Activated T-helper 1 cell treated with anti-CD3 and anti-CD28 coated beads, Interleukin-12 subunit alpha, Interleukin-12 subunit beta, Interleukin-2, Interleukin-4 antibody, amounts not matched to agents 30 ng/mL and 10 ng/mL and 1 ng/mL, durations not matched to agents 14 hours and 24 hours and 36 hours (primary cell): ENCODE data around the gene SHBG. TPM values are rescaled to one million over a fixed set of nuclear protein-coding genes. Genes with fewer than 3 reads are reported as not detected.

Experiments
- DNase-seq: peaks from one replicate; pipeline ENCODE4 v3.0.0; 2021; ENCODE audit warnings: low spot score
- H3K27ac Mint-ChIP-seq: one replicate; pipeline ENCODE4 v1.8.0; 2021; ENCODE audit warnings: mild to moderate bottlenecking, mixed read lengths
- H3K27me3 Mint-ChIP-seq: one replicate; pipeline ENCODE4 v1.8.0; 2022; ENCODE audit warnings: mild to moderate bottlenecking, moderate library complexity, mixed read lengths; ENCODE audit not compliant: insufficient read depth
- H3K36me3 Mint-ChIP-seq: one replicate; pipeline ENCODE4 v1.8.0; 2021; ENCODE audit warnings: low read depth, mixed read lengths
- H3K4me1 Mint-ChIP-seq: one replicate; pipeline ENCODE4 v1.8.0; 2021; ENCODE audit warnings: low read depth, mixed read lengths
- H3K4me3 Mint-ChIP-seq: one replicate; pipeline ENCODE4 v1.8.0; 2021; ENCODE audit warnings: mild to moderate bottlenecking, moderate library complexity, mixed read lengths
- H3K9me3 Mint-ChIP-seq: one replicate; pipeline ENCODE4 v1.8.0; 2021; ENCODE audit warnings: mixed read lengths
- intact Hi-C: fragments of 100-400 bp; cut with micrococcal nuclease; formaldehyde crosslinking; loops from one replicate; pipeline ENCODE4 v1.15.1; 2024
- total RNA-seq: library from RNA; stranded (reverse); gene quantifications from 2 replicates; pipeline ENCODE4 v1.2.3, GENCODE V29; 2022

The SHBG gene
- total RNA-seq, 1 donor from 2014 or later = not detected

- intact Hi-C loops = no loop called here
- no peak overlapping the region for H3K4me3 Mint-ChIP-seq
- peaks cover 37% of the 10 kb centered on the region for H3K36me3 Mint-ChIP-seq
- no peaks in the 10 kb centered on the region for H3K27me3 Mint-ChIP-seq
- H3K4me1 Mint-ChIP-seq = no peaks in the 10 kb centered on the region
- no peak for DNase-seq
- H3K9me3 Mint-ChIP-seq = no peaks in the 10 kb centered on the region
- H3K27ac Mint-ChIP-seq = no peak overlapping the region
These were observed 37.9 kb downstream of the SHBG start for GRCh38 chr17:7667656-7668406.

- H3K36me3 Mint-ChIP-seq = peaks cover 43% of the 10 kb centered on the region
- H3K9me3 Mint-ChIP-seq = peaks cover 3% of the 10 kb centered on the region
- DNase-seq = no peak
- H3K4me1 Mint-ChIP-seq = no peaks in the 10 kb centered on the region
- H3K4me3 Mint-ChIP-seq = no peak overlapping the region
- H3K27me3 Mint-ChIP-seq = no peaks in the 10 kb centered on the region
- no peak overlapping the region for H3K27ac Mint-ChIP-seq
- intact Hi-C loops = no loop called here
These were observed 38.5 kb downstream of the SHBG start for GRCh38 chr17:7668482-7668881.

GRCh38 chr17:7673239-7673638, 43.3 kb downstream of the SHBG start:
- intact Hi-C loops = no loop called here
- Mint-ChIP-seq H3K4me3 (no peak overlapping the region), H3K9me3 (peaks cover 10% of the 10 kb centered on the region), H3K27me3 (no peaks in the 10 kb centered on the region), H3K4me1 (peaks cover 5% of the 10 kb centered on the region), H3K27ac (no peak overlapping the region), H3K36me3 (peaks cover 60% of the 10 kb centered on the region)
- no peak for DNase-seq

- peaks cover 49% of the 10 kb centered on the region for H3K36me3 Mint-ChIP-seq
- H3K27me3 Mint-ChIP-seq = no peaks in the 10 kb centered on the region
- H3K27ac Mint-ChIP-seq = peak overlapping the region; percentile 6
- DNase-seq = no peak
- H3K9me3 Mint-ChIP-seq = peaks cover 10% of the 10 kb centered on the region
- no peak overlapping the region for H3K4me3 Mint-ChIP-seq
- intact Hi-C loops = no loop called here
- H3K4me1 Mint-ChIP-seq = peaks cover 5% of the 10 kb centered on the region
These were observed 45.0 kb downstream of the SHBG start for GRCh38 chr17:7674934-7675333.

GRCh38 chr17:7676533-7676932, 46.6 kb downstream of the SHBG start:
- H3K36me3 Mint-ChIP-seq = peaks cover 41% of the 10 kb centered on the region

GRCh38 chr17:7677388-7678067, 47.6 kb downstream of the SHBG start:
- H3K4me3 Mint-ChIP-seq = no peak overlapping the region
- H3K36me3 Mint-ChIP-seq = peaks cover 36% of the 10 kb centered on the region
- intact Hi-C loops = no loop called here
- DNase-seq = no peak
- peaks cover 5% of the 10 kb centered on the region for H3K4me1 Mint-ChIP-seq
- H3K27me3 Mint-ChIP-seq = no peaks in the 10 kb centered on the region
- H3K9me3 Mint-ChIP-seq = peaks cover 10% of the 10 kb centered on the region
- no peak overlapping the region for H3K27ac Mint-ChIP-seq

More at GRCh38 chr17:7676533-7676932, 46.6 kb downstream of the SHBG start:
- intact Hi-C loops = no loop called here
- Mint-ChIP-seq H3K4me3 (no peak overlapping the region), H3K9me3 (peaks cover 10% of the 10 kb centered on the region), H3K27ac (no peak overlapping the region), H3K27me3 (no peaks in the 10 kb centered on the region), H3K4me1 (peaks cover 5% of the 10 kb centered on the region)
- no peak for DNase-seq

Other genes with a start within 250 kb of the SHBG start
- 3.8 and 4.9 TPM in 2 replicates for gene TNK1, start 249.0 kb upstream of the SHBG start, total RNA-seq
- gene PLSCR3, start 235.6 kb upstream of the SHBG start, total RNA-seq = 77.1 and 78.2 TPM in 2 replicates
- 53.5 and 54.7 TPM in 2 replicates for gene TMEM256, start 226.0 kb upstream of the SHBG start, total RNA-seq
- 2.3 and 2.7 TPM in 2 replicates for gene NLGN2, start 222.3 kb upstream of the SHBG start, total RNA-seq
- gene SPEM1, start 209.8 kb upstream of the SHBG start, total RNA-seq = not detected in 2 replicates
- gene SPEM2, start 204.5 kb upstream of the SHBG start, total RNA-seq = not detected in 2 replicates
- gene SPEM3, start 201.3 kb upstream of the SHBG start, total RNA-seq = not detected in 2 replicates
- 12.3 and 14.0 TPM in 2 replicates for gene TMEM102, start 194.7 kb upstream of the SHBG start, total RNA-seq
- gene FGF11, start 190.6 kb upstream of the SHBG start, total RNA-seq = 5.3 and 6.4 TPM in 2 replicates
- gene CHRNB1, start 185.1 kb upstream of the SHBG start, total RNA-seq = 6.6 and 7.0 TPM in 2 replicates
- gene ZBTB4, start 150.5 kb upstream of the SHBG start, total RNA-seq = 15.1 and 16.0 TPM in 2 replicates
- gene SLC35G6, start 148.7 kb upstream of the SHBG start, total RNA-seq = not detected in 2 replicates
- gene POLR2A, start 145.8 kb upstream of the SHBG start, total RNA-seq = 221 and 223 TPM in 2 replicates
- gene TNFSF12, start 81.1 kb upstream of the SHBG start, total RNA-seq = 18.6 and 26.5 TPM in 2 replicates
- 2.2 and 3.3 TPM in 2 replicates for gene TNFSF13, start 71.4 kb upstream of the SHBG start, total RNA-seq
- 102 and 104 TPM in 2 replicates for gene SENP3, start 68.2 kb upstream of the SHBG start, total RNA-seq
- 2.4 and 3.3 TPM in 2 replicates for gene CD68, start 50.5 kb upstream of the SHBG start, total RNA-seq
- 108 and 111 TPM in 2 replicates for gene MPDU1, start 46.3 kb upstream of the SHBG start, total RNA-seq
- gene SOX15, start 40.0 kb upstream of the SHBG start, total RNA-seq = 0.20 and 0.78 TPM in 2 replicates
- gene FXR2, start 15.2 kb upstream of the SHBG start, total RNA-seq = 59.5 and 63.6 TPM in 2 replicates
- 23.8 and 24.0 TPM in 2 replicates for gene SAT2, start 2.3 kb upstream of the SHBG start, total RNA-seq
- gene ATP1B2, start 20.8 kb downstream of the SHBG start, total RNA-seq = 0.54 TPM in 2 replicates
- 172 and 179 TPM in 2 replicates for gene TP53, start 57.4 kb downstream of the SHBG start, total RNA-seq
- gene WRAP53, start 58.3 kb downstream of the SHBG start, total RNA-seq = 31.5 TPM in 2 replicates
- gene EFNB3, start 75.1 kb downstream of the SHBG start, total RNA-seq = 0.08 TPM in 1 of 2 replicates, not detected in the other
- not detected in 2 replicates for gene DNAH2, start 87.6 kb downstream of the SHBG start, total RNA-seq
- gene KDM6B, start 204.1 kb downstream of the SHBG start, total RNA-seq = 163 and 177 TPM in 2 replicates
- 7.4 TPM in 2 replicates for gene TMEM88, start 224.9 kb downstream of the SHBG start, total RNA-seq
- 36.4 and 43.5 TPM in 2 replicates for gene NAA38, start 227.4 kb downstream of the SHBG start, total RNA-seq
- 11.8 and 12.7 TPM in 2 replicates for gene CYB5D1, start 227.9 kb downstream of the SHBG start, total RNA-seq